K562 (cell line): ENCODE data around the gene DIRAS1.

Experiments used
- ATF3 ChIP-seq, 2 experiments: fragments of 450-650 bp in 1 of 2; sonication (generic) in 1 of 2; formaldehyde crosslinking in 1 of 2; IDR thresholded peaks in 1 of 2; conservative IDR thresholded peaks in 1 of 2; 2 replicates each; pipeline versions ENCODE4 v1.6.1 to v1.8.1; 2016 to 2023; ENCODE audit warnings: mild to moderate bottlenecking in 2 of 2, moderate library complexity in 2 of 2, inconsistent platforms in 1 of 2, missing genetic modification reagents in 1 of 2
- CTCF ChIP-seq, 3 experiments: IDR thresholded peaks in 2 of 3; conservative IDR thresholded peaks in 1 of 3; 2 replicates each; pipeline ENCODE4 v1.5.1; 2011 to 2012; ENCODE audit warnings: low read length in 3 of 3, mild to moderate bottlenecking in 3 of 3, control low read depth in 2 of 3, improper control_type of control experiment in 1 of 3, inconsistent platforms in 1 of 3, low read depth in 1 of 3, mixed read lengths in 1 of 3, moderate library complexity in 1 of 3; ENCODE audit not compliant: insufficient read depth in 2 of 3
- JUN ChIP-seq, 2 experiments: sonication (generic) in 1 of 2; formaldehyde crosslinking in 1 of 2; IDR thresholded peaks; 2 replicates each; pipeline versions ENCODE4 v1.6.1 to v1.8.0; 2012 to 2022; ENCODE audit warnings: borderline replicate concordance in 2 of 2, mild to moderate bottlenecking in 2 of 2, improper control_type of control experiment in 1 of 2, low read depth in 1 of 2, low read length in 1 of 2, missing genetic modification reagents in 1 of 2
- KDM1A ChIP-seq, 2 experiments: fragments of 450-650 bp; IDR thresholded peaks; 2 replicates each; pipeline ENCODE4 v1.6.1; 2016; ENCODE audit warnings: mild to moderate bottlenecking in 2 of 2
- MXD1 ChIP-seq: fragments of 250-450 bp; sonication (Bioruptor Pico); IDR thresholded peaks from 2 replicates; pipeline ENCODE4 v1.8.0; 2021; ENCODE audit warnings: borderline replicate concordance, mild to moderate bottlenecking, moderate library complexity; ENCODE audit not compliant: poor library complexity, severe bottlenecking
- RBBP5 ChIP-seq: fragments of 200-600 bp; sonication (generic); IDR thresholded peaks from 2 replicates; pipeline ENCODE4 v1.6.1; 2012; ENCODE audit warnings: borderline replicate concordance, mild to moderate bottlenecking, low read length, control low read depth, inconsistent platforms; ENCODE audit not compliant: insufficient read depth, poor library complexity, severe bottlenecking
- TRIM25 ChIP-seq: fragments of 450-650 bp; IDR thresholded peaks from 2 replicates; pipeline ENCODE4 v1.7.0; 2016; ENCODE audit warnings: borderline replicate concordance
- ZHX1 ChIP-seq: fragments of 150-350 bp; conservative IDR thresholded peaks from 2 replicates; pipeline ENCODE4 v1.6.1; 2014; ENCODE audit warnings: low read length

GRCh38 chr19:2665103-2665502, 56.1 kb downstream of the DIRAS1 start:
- TF ChIP-seq JUN (IDR thresholded peaks at IDR 0.05; ENCODE audit: borderline replicate concordance, low read depth, low read length) (no peak), JUN (CRISPR knock-in tag; IDR thresholded peaks at IDR 0.05; ENCODE audit: borderline replicate concordance) (no peak), KDM1A (IDR thresholded peaks at IDR 0.05) (no peak), TRIM25 (no peak), CTCF (IDR thresholded peaks at IDR 0.05 in 2 of 3, conservative IDR thresholded peaks at IDR 0.05 in 1 of 3; ENCODE audit: insufficient read depth in 2 of 3, low read depth in 1 of 3, low read length in 3 of 3) (no peak), ATF3 (IDR thresholded peaks at IDR 0.05) (no peak), ATF3 (CRISPR knock-in tag; conservative IDR thresholded peaks at IDR 0.05) (no peak), RBBP5 (no peak), ZHX1 (no peak), MXD1 (CRISPR knock-in tag) (no peak)
